Neutrophil (primary cell): Measurements from ENCODE around the gene USP16.
"Not testable (repeated sequence)": the region's sequence is repeated elsewhere in the genome, so short reads cannot be mapped to it uniquely, and the experiment has no call there.

ENCODE experiments used
- H3K27ac ChIP-seq: fragments of 200-600 bp; sonication (generic); 2 replicates; pipeline ENCODE4 v1.5.1; 2016; ENCODE audit warnings: mild to moderate bottlenecking, moderate library complexity
- H3K27me3 ChIP-seq: fragments of 200-600 bp; sonication (generic); 2 replicates; pipeline ENCODE4 v1.6.0; 2016; ENCODE audit warnings: mild to moderate bottlenecking
- H3K36me3 ChIP-seq: fragments of 200-600 bp; sonication (generic); 2 replicates; pipeline ENCODE4 v1.5.1; 2017
- H3K4me1 ChIP-seq, 2 experiments: fragments of 200-600 bp in 1 of 2; sonication (generic) in 1 of 2; 1 replicate in 1 of 2; 2 replicates in 1 of 2; pipeline versions ENCODE4 v1.5.1 to v1.6.1; 2013 to 2016; ENCODE audit warnings: low read depth in 1 of 2, low read length in 1 of 2, mild to moderate bottlenecking in 1 of 2, moderate library complexity in 1 of 2; ENCODE audit not compliant: control insufficient read depth in 1 of 2, insufficient read depth in 1 of 2
- H3K4me3 ChIP-seq, 2 experiments: fragments of 200-600 bp in 1 of 2; sonication (generic) in 1 of 2; 1 replicate in 1 of 2; 2 replicates in 1 of 2; pipeline ENCODE4 v1.5.1; 2013 to 2016; ENCODE audit warnings: low read depth in 1 of 2, low read length in 1 of 2, mild to moderate bottlenecking in 1 of 2, moderate library complexity in 1 of 2
- H3K9me3 ChIP-seq: fragments of 200-600 bp; sonication (generic); 2 replicates; pipeline ENCODE4 v1.5.1; 2016
- CTCF ChIP-seq: fragments of 200-600 bp; sonication (generic); IDR thresholded peaks from 2 replicates; pipeline ENCODE4 v1.5.1; 2016; ENCODE audit warnings: antibody characterized with exemption

Gene USP16

DNA sequence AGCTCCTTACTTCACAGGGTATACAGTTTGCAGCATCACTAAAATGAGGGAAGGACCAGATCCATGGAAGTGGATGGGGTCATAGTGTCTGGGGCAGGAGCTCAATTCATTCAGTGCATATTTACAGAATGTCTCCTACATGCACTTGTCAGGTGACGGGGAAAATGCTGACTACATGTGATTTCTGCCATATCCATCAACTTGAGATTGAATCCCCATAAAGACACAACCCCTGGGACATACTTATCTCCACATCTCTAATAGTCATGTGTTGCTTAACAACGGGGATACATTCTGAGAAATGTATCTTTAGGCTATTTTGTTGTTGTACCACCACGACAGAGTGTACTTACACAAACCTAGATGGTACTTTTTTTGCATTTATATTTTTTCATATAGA lies 17.3 kb upstream of the USP16 start:
- no peak overlapping the region for H3K4me3 ChIP-seq
- H3K27ac ChIP-seq = no peak overlapping the region
- H3K27me3 ChIP-seq = no peaks in the 10 kb centered on the region
- no peaks in the 10 kb centered on the region for H3K9me3 ChIP-seq
- H3K4me1 ChIP-seq = peaks cover 14% of the 10 kb centered on the region in 2 experiments
- H3K36me3 ChIP-seq = no peaks in the 10 kb centered on the region
- TF ChIP-seq CTCF = no peak

- Histone ChIP-seq H3K9me3 (no peaks in the 10 kb centered on the region), H3K36me3 (no peaks in the 10 kb centered on the region), H3K27ac (no peak overlapping the region), H3K27me3 (no peaks in the 10 kb centered on the region), H3K4me3 (no peak overlapping the region), H3K4me1 (peaks cover 7 to 8% of the 10 kb centered on the region in 2 experiments)
- no peak for TF ChIP-seq CTCF
These were observed 16.7 kb upstream of the USP16 start for GRCh38 chr21:29007810-29008209.

- TF ChIP-seq CTCF = no peak
These were observed 16.1 kb upstream of the USP16 start for GRCh38 chr21:29008367-29008766.

DNA sequence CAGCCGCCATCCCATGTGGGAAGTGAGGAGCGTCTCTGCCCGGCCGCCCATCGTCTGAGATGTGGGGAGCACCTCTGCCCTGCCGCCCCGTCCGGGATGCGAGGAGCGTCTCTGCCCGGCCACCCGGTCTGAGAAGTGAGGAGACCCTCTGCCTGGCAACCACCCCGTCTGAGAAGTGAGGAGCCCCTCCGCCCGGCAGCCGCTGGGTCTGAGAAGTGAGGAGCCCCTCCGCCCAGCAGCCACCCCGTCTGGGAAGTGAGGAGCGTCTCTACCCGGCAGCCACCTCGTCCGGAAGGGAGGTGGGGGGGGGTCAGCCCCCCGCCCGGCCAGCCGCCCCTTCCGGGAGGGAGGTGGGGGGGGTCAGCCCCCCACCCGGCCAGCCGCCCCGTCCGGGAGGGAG lies 13.2 kb upstream of the USP16 start:
- H3K27ac ChIP-seq, H3K9me3 ChIP-seq, H3K27me3 ChIP-seq, H3K4me3 ChIP-seq, H3K36me3 ChIP-seq, H3K4me1 ChIP-seq: not testable (repeated sequence)

More at GRCh38 chr21:29008367-29008766, 16.1 kb upstream of the USP16 start:
- no peaks in the 10 kb centered on the region for H3K9me3 ChIP-seq
- no peak overlapping the region for H3K4me3 ChIP-seq
- peaks cover 2 to 3% of the 10 kb centered on the region in 2 experiments for H3K4me1 ChIP-seq
- H3K27me3 ChIP-seq = no peaks in the 10 kb centered on the region
- H3K36me3 ChIP-seq = no peaks in the 10 kb centered on the region
- H3K27ac ChIP-seq = no peak overlapping the region

DNA sequence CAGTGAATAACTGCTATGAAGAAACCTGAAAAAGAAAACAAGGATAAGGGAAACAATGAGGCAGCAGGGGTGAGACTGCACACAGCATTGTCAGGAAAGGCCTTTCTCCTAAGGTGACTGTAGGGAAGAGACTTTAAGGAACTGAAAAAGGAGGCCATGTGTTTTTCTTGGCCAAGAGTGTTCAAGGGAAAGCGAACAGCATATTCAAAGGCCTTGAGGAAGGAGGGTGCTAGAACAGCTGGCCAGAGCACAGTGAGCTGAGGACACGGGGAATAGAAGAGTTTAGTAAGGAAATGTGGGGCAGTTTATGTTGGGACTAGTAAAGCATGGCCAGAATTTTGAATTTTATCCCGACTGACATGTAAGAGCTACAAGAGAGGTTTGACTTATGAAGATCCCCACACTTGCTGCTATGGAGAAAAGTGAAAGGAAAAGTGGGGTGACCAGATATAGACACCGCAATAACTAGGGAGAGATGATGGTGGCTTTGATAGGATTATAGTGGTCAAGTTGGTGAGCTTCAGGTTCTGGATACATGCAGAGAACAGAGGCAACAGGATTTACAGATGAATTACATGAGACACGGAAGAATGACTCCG lies 6.7 kb upstream of the USP16 start:
- H3K27ac ChIP-seq = no peak overlapping the region
- TF ChIP-seq CTCF = no peak
- no peak overlapping the region for H3K4me3 ChIP-seq
- H3K27me3 ChIP-seq = no peaks in the 10 kb centered on the region
- no peaks in the 10 kb centered on the region for H3K9me3 ChIP-seq
- peaks cover 6 to 12% of the 10 kb centered on the region in 2 experiments for H3K4me1 ChIP-seq
- no peaks in the 10 kb centered on the region for H3K36me3 ChIP-seq

DNA sequence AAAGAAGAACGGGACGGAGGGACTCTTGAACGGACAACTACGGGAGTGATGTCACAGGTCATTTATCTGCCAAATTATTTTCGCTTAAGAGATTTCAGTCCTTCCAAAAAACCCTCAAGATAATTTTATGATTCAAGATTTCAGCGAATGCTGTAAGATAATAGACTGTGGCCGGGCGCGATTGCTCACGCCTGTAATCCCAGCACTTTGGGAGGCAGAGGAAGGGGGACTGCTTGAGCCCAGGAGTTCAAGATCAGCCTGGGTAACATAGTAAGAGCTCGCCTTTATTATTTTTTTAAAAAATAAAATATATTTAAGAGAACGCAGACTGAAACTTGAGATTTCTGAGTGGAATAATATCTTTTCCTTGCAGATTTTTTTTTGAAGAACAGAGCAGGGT lies 5.9 kb upstream of the USP16 start:
- Histone ChIP-seq H3K27ac (peak overlapping the region; percentile 63), H3K27me3 (no peaks in the 10 kb centered on the region), H3K4me3 (peak overlapping the region; percentile 77 to 96), H3K36me3 (no peaks in the 10 kb centered on the region), H3K4me1 (peaks cover 6 to 12% of the 10 kb centered on the region in 2 experiments), H3K9me3 (no peaks in the 10 kb centered on the region)
- no peak for TF ChIP-seq CTCF
